Measurements from ENCODE around the gene CCDC57.

The CCDC57 gene

GRCh38 chr17:82246365-82247181, 33.9 kb upstream of the CCDC57 start:
- DNase-seq (ENCODE audit: low read depth in 2 of 2, low spot score in 1 of 2), result no peak

GRCh38 chr17:82246040-82246364, 33.4 kb upstream of the CCDC57 start:
- DNase-seq (ENCODE audit: low read depth in 2 of 2, low spot score in 1 of 2), result no peak

- no peak for DNase-seq (ENCODE audit: low read depth in 2 of 2, low spot score in 1 of 2)
Observed at GRCh38 chr17:82245134-82246039, 32.7 kb upstream of the CCDC57 start.

GRCh38 chr17:82244413-82245133, 31.9 kb upstream of the CCDC57 start:
- DNase-seq (ENCODE audit: low read depth in 2 of 2, low spot score in 1 of 2), result no peak

- DNase-seq (ENCODE audit: low read depth in 2 of 2, low spot score in 1 of 2), result no peak
Observed at GRCh38 chr17:82243648-82244412, 31.2 kb upstream of the CCDC57 start.

- no peak for DNase-seq (ENCODE audit: low read depth in 2 of 2, low spot score in 1 of 2)
Observed at GRCh38 chr17:82242977-82243647, 30.5 kb upstream of the CCDC57 start.

- no peak for DNase-seq (ENCODE audit: low read depth in 2 of 2, low spot score in 1 of 2)
Observed at GRCh38 chr17:82242698-82242976, 30.0 kb upstream of the CCDC57 start.

- DNase-seq (ENCODE audit: low read depth in 2 of 2, low spot score in 1 of 2), result no peak
Observed at GRCh38 chr17:82241926-82242697, 29.5 kb upstream of the CCDC57 start.

- no peak for DNase-seq (ENCODE audit: low read depth in 2 of 2, low spot score in 1 of 2)
Observed at GRCh38 chr17:82241183-82241925, 28.7 kb upstream of the CCDC57 start.

GRCh38 chr17:82240506-82241182, 28.0 kb upstream of the CCDC57 start:
- no peak for DNase-seq (ENCODE audit: low read depth in 2 of 2, low spot score in 1 of 2)

- no peak for DNase-seq (ENCODE audit: low read depth in 2 of 2, low spot score in 1 of 2)
Observed at GRCh38 chr17:82239926-82240505, 27.4 kb upstream of the CCDC57 start.

GRCh38 chr17:82239401-82239925, 26.8 kb upstream of the CCDC57 start:
- no peak for DNase-seq (ENCODE audit: low read depth in 2 of 2, low spot score in 1 of 2)

GRCh38 chr17:82238472-82239201, 26.0 kb upstream of the CCDC57 start:
- DNase-seq (ENCODE audit: low read depth in 2 of 2, low spot score in 1 of 2), result no peak

GRCh38 chr17:82237746-82238471, 25.3 kb upstream of the CCDC57 start:
- no peak for DNase-seq (ENCODE audit: low read depth in 2 of 2, low spot score in 1 of 2)

- no peak for DNase-seq (ENCODE audit: low read depth in 2 of 2, low spot score in 1 of 2)
Observed at GRCh38 chr17:82237083-82237745, 24.6 kb upstream of the CCDC57 start.
